ENCODE measurements around the gene RAD23B.

The RAD23B gene

GRCh38 chr9:107337676-107338590 is 54.9 kb downstream of the RAD23B start:
- Histone ChIP-seq H3K4me3 (ENCODE audit: low read length) (no peak overlapping the region), H3K4me1 (ENCODE audit: control insufficient read depth, insufficient read depth, low read length) (peaks cover 40% of the 10 kb centered on the region), H3K27me3 (replicated peaks; ENCODE audit: control insufficient read depth, insufficient read depth, low read length) (no peaks in the 10 kb centered on the region), H3K36me3 (ENCODE audit: control insufficient read depth, insufficient read depth, low read length, severe bottlenecking) (peaks cover 40% of the 10 kb centered on the region), H3K9ac (ENCODE audit: low read length) (no peak overlapping the region), H3K9me3 (ENCODE audit: control insufficient read depth, low read length) (no peaks in the 10 kb centered on the region)
- DNase-seq (ENCODE audit: low read depth) = peak; percentile 22

- no peak for DNase-seq (ENCODE audit: low read depth)
- no peaks in the 10 kb centered on the region for H3K27me3 ChIP-seq (replicated peaks; ENCODE audit: control insufficient read depth, insufficient read depth, low read length)
- peaks cover 28% of the 10 kb centered on the region for H3K36me3 ChIP-seq (ENCODE audit: control insufficient read depth, insufficient read depth, low read length, severe bottlenecking)
- H3K9me3 ChIP-seq (ENCODE audit: control insufficient read depth, low read length) = no peaks in the 10 kb centered on the region
- H3K4me3 ChIP-seq (ENCODE audit: low read length) = no peak overlapping the region
- H3K9ac ChIP-seq (ENCODE audit: low read length) = no peak overlapping the region
- H3K4me1 ChIP-seq (ENCODE audit: control insufficient read depth, insufficient read depth, low read length) = peaks cover 39% of the 10 kb centered on the region
These were observed 56.0 kb downstream of the RAD23B start for GRCh38 chr9:107338911-107339659.

- Histone ChIP-seq H3K27me3 (replicated peaks; ENCODE audit: control insufficient read depth, insufficient read depth, low read length) (no peaks in the 10 kb centered on the region), H3K9ac (ENCODE audit: low read length) (no peak overlapping the region), H3K4me1 (ENCODE audit: control insufficient read depth, insufficient read depth, low read length) (peaks cover 31% of the 10 kb centered on the region), H3K9me3 (ENCODE audit: control insufficient read depth, low read length) (no peaks in the 10 kb centered on the region), H3K4me3 (ENCODE audit: low read length) (no peak overlapping the region), H3K36me3 (ENCODE audit: control insufficient read depth, insufficient read depth, low read length, severe bottlenecking) (peaks cover 13% of the 10 kb centered on the region)
- DNase-seq (ENCODE audit: low read depth) = peak; percentile 79
These were observed 58.0 kb downstream of the RAD23B start for GRCh38 chr9:107340920-107341632.

GRCh38 chr9:107342476-107343161 is 59.5 kb downstream of the RAD23B start:
- Histone ChIP-seq H3K9ac (ENCODE audit: low read length) (no peak overlapping the region), H3K27me3 (replicated peaks; ENCODE audit: control insufficient read depth, insufficient read depth, low read length) (no peaks in the 10 kb centered on the region), H3K9me3 (ENCODE audit: control insufficient read depth, low read length) (no peaks in the 10 kb centered on the region), H3K4me1 (ENCODE audit: control insufficient read depth, insufficient read depth, low read length) (peaks cover 17% of the 10 kb centered on the region), H3K36me3 (ENCODE audit: control insufficient read depth, insufficient read depth, low read length, severe bottlenecking) (peaks cover 13% of the 10 kb centered on the region), H3K4me3 (ENCODE audit: low read length) (no peak overlapping the region)
- DNase-seq (ENCODE audit: low read depth) = no peak

GRCh38 chr9:107345327-107345726 is 62.2 kb downstream of the RAD23B start:
- Histone ChIP-seq H3K27me3 (replicated peaks; ENCODE audit: control insufficient read depth, insufficient read depth, low read length) (no peaks in the 10 kb centered on the region), H3K4me1 (ENCODE audit: control insufficient read depth, insufficient read depth, low read length) (peaks cover 8% of the 10 kb centered on the region), H3K36me3 (ENCODE audit: control insufficient read depth, insufficient read depth, low read length, severe bottlenecking) (no peaks in the 10 kb centered on the region), H3K9ac (ENCODE audit: low read length) (no peak overlapping the region), H3K4me3 (ENCODE audit: low read length) (no peak overlapping the region), H3K9me3 (ENCODE audit: control insufficient read depth, low read length) (no peaks in the 10 kb centered on the region)
- DNase-seq (ENCODE audit: low read depth) = no peak

GRCh38 chr9:107348836-107349235 is 65.8 kb downstream of the RAD23B start:
- no peak for DNase-seq (ENCODE audit: low read depth)
- Histone ChIP-seq H3K9me3 (ENCODE audit: control insufficient read depth, low read length) (peaks cover 11% of the 10 kb centered on the region), H3K9ac (ENCODE audit: low read length) (no peak overlapping the region), H3K27me3 (replicated peaks; ENCODE audit: control insufficient read depth, insufficient read depth, low read length) (peaks cover 10% of the 10 kb centered on the region), H3K4me1 (ENCODE audit: control insufficient read depth, insufficient read depth, low read length) (peaks cover 8% of the 10 kb centered on the region), H3K36me3 (ENCODE audit: control insufficient read depth, insufficient read depth, low read length, severe bottlenecking) (no peaks in the 10 kb centered on the region), H3K4me3 (ENCODE audit: low read length) (no peak overlapping the region)

GRCh38 chr9:107350443-107350842 is 67.4 kb downstream of the RAD23B start:
- Histone ChIP-seq H3K9ac (ENCODE audit: low read length) (no peak overlapping the region), H3K4me3 (ENCODE audit: low read length) (no peak overlapping the region), H3K4me1 (ENCODE audit: control insufficient read depth, insufficient read depth, low read length) (peaks cover 2% of the 10 kb centered on the region), H3K36me3 (ENCODE audit: control insufficient read depth, insufficient read depth, low read length, severe bottlenecking) (no peaks in the 10 kb centered on the region), H3K9me3 (ENCODE audit: control insufficient read depth, low read length) (peaks cover 14% of the 10 kb centered on the region), H3K27me3 (replicated peaks; ENCODE audit: control insufficient read depth, insufficient read depth, low read length) (peaks cover 14% of the 10 kb centered on the region)
- DNase-seq (ENCODE audit: low read depth) = no peak

- DNase-seq (ENCODE audit: low read depth) = no peak
- H3K4me1 ChIP-seq (ENCODE audit: control insufficient read depth, insufficient read depth, low read length) = no peaks in the 10 kb centered on the region
- no peaks in the 10 kb centered on the region for H3K36me3 ChIP-seq (ENCODE audit: control insufficient read depth, insufficient read depth, low read length, severe bottlenecking)
- no peak overlapping the region for H3K4me3 ChIP-seq (ENCODE audit: low read length)
- H3K9ac ChIP-seq (ENCODE audit: low read length) = no peak overlapping the region
- H3K27me3 ChIP-seq (replicated peaks; ENCODE audit: control insufficient read depth, insufficient read depth, low read length) = peaks cover 14% of the 10 kb centered on the region
- H3K9me3 ChIP-seq (ENCODE audit: control insufficient read depth, low read length) = peaks cover 14% of the 10 kb centered on the region
These were observed 68.4 kb downstream of the RAD23B start for GRCh38 chr9:107351382-107352045.

- no peak for DNase-seq (ENCODE audit: low read depth)
- Histone ChIP-seq H3K36me3 (ENCODE audit: control insufficient read depth, insufficient read depth, low read length, severe bottlenecking) (no peaks in the 10 kb centered on the region), H3K4me3 (ENCODE audit: low read length) (no peak overlapping the region), H3K4me1 (ENCODE audit: control insufficient read depth, insufficient read depth, low read length) (no peaks in the 10 kb centered on the region), H3K9me3 (ENCODE audit: control insufficient read depth, low read length) (peaks cover 14% of the 10 kb centered on the region), H3K27me3 (replicated peaks; ENCODE audit: control insufficient read depth, insufficient read depth, low read length) (peaks cover 14% of the 10 kb centered on the region), H3K9ac (ENCODE audit: low read length) (no peak overlapping the region)
These were observed 72.3 kb downstream of the RAD23B start for GRCh38 chr9:107355394-107355793.

GRCh38 chr9:107358986-107359385 is 75.9 kb downstream of the RAD23B start:
- Histone ChIP-seq H3K4me3 (ENCODE audit: low read length) (no peak overlapping the region), H3K36me3 (ENCODE audit: control insufficient read depth, insufficient read depth, low read length, severe bottlenecking) (no peaks in the 10 kb centered on the region), H3K4me1 (ENCODE audit: control insufficient read depth, insufficient read depth, low read length) (no peaks in the 10 kb centered on the region), H3K9ac (ENCODE audit: low read length) (no peak overlapping the region), H3K9me3 (ENCODE audit: control insufficient read depth, low read length) (peaks cover 2% of the 10 kb centered on the region), H3K27me3 (replicated peaks; ENCODE audit: control insufficient read depth, insufficient read depth, low read length) (peaks cover 5% of the 10 kb centered on the region)
- DNase-seq (ENCODE audit: low read depth) = no peak

Data from adipocyte (in vitro differentiated cells).